GM18870 (cell line): ENCODE data around the gene FAM174C.
"Not testable (repeated sequence)": the region's sequence is repeated elsewhere in the genome, so short reads cannot be mapped to it uniquely, and the experiment has no call there.

Experiments
- ATAC-seq: cut with Tn5 transposase; IDR thresholded peaks from one replicate; pipeline ENCODE4 v1.9.1; 2021; ENCODE audit warnings: moderate library complexity; ENCODE audit not compliant: unreplicated experiment

Gene FAM174C

GRCh38 chr19:1317274-1318003 lies 42.1 kb downstream of the FAM174C start:
- ATAC-seq: no peak

- no peak for ATAC-seq
Measured at GRCh38 chr19:1318678-1319471, 43.5 kb downstream of the FAM174C start.

- not testable (repeated sequence) for ATAC-seq
Measured at GRCh38 chr19:1320282-1320650, 44.9 kb downstream of the FAM174C start.

GRCh38 chr19:1321539-1321938 lies 46.2 kb downstream of the FAM174C start:
- ATAC-seq: no peak

- ATAC-seq: no peak
Measured at GRCh38 chr19:1322198-1322981, 47.1 kb downstream of the FAM174C start.

GRCh38 chr19:1324249-1324805 lies 49.0 kb downstream of the FAM174C start:
- no peak for ATAC-seq

- ATAC-seq: no peak
Measured at GRCh38 chr19:1324806-1325567, 49.7 kb downstream of the FAM174C start.

- no peak for ATAC-seq
Measured at GRCh38 chr19:1325568-1326294, 50.4 kb downstream of the FAM174C start.

- no peak for ATAC-seq
Measured at GRCh38 chr19:1327125-1327524, 51.8 kb downstream of the FAM174C start.
